HFF-Myc (cell line): Measurements from ENCODE around the gene EPHA6.

Source experiments
- DNase-seq: peaks from one replicate; pipeline ENCODE4 v3.0.0-alpha.2; 2011; ENCODE audit warnings: low read depth; ENCODE audit errors: extremely low read depth
- H3K4me3 ChIP-seq: replicated peaks from 2 replicates; pipeline ENCODE4 v1.5.1; 2011; ENCODE audit warnings: low read depth, mild to moderate bottlenecking, control low read depth, low read length
- TF ChIP-seq, protein P1 (sequence below): IDR thresholded peaks from 2 replicates; pipeline ENCODE4 v1.5.1; 2012; ENCODE audit warnings: mild to moderate bottlenecking, low read depth, low read length, control low read depth; ENCODE audit errors: missing control alignments

Gene EPHA6

DNA sequence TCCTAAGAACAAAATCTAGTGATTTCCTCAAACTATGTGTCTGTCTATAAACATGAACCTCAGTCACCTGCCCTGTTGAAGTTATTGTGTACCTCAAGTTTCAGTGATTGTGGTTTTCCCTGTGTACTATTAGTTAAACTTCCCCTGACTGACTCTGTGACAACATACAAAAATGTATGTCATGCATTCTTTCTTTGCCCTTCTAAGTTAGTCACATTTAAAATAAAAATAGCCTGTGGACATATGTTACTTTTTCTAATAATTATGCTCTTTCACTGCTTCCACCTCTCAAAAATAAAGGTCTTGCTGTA, 29.8 kb downstream of the EPHA6 start:
- TF ChIP-seq, protein P1, sequence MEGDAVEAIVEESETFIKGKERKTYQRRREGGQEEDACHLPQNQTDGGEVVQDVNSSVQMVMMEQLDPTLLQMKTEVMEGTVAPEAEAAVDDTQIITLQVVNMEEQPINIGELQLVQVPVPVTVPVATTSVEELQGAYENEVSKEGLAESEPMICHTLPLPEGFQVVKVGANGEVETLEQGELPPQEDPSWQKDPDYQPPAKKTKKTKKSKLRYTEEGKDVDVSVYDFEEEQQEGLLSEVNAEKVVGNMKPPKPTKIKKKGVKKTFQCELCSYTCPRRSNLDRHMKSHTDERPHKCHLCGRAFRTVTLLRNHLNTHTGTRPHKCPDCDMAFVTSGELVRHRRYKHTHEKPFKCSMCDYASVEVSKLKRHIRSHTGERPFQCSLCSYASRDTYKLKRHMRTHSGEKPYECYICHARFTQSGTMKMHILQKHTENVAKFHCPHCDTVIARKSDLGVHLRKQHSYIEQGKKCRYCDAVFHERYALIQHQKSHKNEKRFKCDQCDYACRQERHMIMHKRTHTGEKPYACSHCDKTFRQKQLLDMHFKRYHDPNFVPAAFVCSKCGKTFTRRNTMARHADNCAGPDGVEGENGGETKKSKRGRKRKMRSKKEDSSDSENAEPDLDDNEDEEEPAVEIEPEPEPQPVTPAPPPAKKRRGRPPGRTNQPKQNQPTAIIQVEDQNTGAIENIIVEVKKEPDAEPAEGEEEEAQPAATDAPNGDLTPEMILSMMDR: no peak
- DNase-seq: no peak
- no peak overlapping the region for H3K4me3 ChIP-seq

DNA sequence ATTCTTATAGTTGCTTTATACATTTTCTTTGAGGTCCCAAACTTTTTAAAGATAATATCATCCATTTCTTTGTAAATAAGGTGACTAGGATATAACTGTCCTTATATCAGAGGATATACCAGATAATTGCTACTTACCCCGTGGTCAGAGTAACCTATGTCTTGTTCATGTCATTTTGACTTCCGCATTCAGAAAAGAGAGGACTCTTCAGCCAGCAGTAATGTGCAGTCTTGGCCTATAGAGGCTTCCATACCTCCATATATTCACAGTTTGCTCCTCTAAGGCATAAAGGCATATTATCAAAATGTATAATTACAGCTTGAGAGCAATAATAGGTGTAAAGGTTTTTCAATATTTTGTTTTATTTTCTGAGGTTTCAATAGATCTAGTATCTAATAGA, 38.5 kb downstream of the EPHA6 start:
- TF ChIP-seq, protein P1: no peak
- H3K4me3 ChIP-seq: no peak overlapping the region
- no peak for DNase-seq

DNA sequence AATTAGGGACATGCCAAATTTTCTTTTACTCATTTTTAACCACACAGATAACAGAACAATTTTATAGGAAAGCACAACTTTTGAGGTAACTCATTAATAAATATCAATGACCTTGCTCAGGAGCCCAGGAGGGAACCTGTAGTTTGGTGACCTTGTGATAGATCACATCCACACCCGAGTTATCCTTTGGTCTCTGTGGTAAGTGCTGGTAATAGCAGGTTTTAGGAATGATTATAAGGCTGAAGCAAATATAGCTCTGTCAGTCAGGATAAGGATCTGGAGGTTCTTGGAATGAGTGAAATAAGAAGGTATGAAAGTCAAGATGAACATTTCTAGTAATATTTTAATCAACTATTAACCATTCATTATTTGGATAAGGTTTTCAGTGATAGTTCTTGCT, 46.5 kb downstream of the EPHA6 start:
- H3K4me3 ChIP-seq: no peak overlapping the region
- TF ChIP-seq, protein P1: no peak
- no peak for DNase-seq

DNA sequence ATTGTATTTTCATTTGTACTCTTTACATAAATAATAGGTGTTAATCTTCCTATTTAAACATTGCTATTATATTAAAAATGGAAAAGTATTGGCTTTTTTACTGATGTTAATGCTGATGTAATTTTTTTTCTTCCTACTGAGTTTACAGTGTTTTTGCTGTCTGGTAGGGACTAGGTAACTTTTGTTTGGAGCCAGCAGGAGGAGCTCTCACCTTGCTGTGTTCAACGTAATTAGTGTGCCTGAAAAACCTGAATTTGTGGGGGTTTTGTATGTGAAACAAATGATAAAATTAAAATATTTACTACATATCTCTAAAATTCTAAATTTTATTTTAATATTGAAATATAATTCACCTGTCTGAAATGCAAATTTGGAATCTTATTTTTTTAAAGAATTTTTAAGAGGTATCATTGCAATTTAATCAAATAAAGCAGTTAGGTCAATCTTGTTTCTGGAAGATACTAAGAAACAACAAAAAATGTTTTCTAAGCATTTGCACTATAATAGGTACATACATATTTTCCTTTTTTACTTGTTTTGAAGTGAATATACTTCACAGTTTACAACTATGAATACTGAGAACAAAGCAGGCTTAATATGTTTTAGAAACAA, 48.8 kb downstream of the EPHA6 start:
- DNase-seq: peak; percentile 1
- no peak overlapping the region for H3K4me3 ChIP-seq
- TF ChIP-seq, protein P1: peak; percentile 48

DNA sequence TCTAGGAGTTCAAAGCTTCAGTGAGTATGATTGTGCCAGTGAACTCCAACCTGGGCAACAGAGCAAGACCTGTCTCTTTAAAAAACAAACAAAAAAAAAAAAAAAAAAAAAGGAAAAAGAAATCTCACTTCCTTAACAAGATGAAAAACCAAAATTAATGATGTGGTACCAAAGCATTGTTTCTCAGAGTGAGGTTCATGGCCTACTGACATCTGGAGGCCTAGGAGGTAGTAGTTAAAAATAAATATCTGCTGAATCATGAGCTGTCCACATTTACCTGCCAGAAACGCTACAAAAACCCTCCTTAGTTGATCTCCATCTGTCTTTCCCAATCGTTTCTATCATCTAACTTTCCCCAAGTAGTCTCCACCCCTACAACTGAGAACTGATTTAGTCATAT, 51.2 kb downstream of the EPHA6 start:
- no peak overlapping the region for H3K4me3 ChIP-seq
- DNase-seq: no peak
- TF ChIP-seq, protein P1: no peak

DNA sequence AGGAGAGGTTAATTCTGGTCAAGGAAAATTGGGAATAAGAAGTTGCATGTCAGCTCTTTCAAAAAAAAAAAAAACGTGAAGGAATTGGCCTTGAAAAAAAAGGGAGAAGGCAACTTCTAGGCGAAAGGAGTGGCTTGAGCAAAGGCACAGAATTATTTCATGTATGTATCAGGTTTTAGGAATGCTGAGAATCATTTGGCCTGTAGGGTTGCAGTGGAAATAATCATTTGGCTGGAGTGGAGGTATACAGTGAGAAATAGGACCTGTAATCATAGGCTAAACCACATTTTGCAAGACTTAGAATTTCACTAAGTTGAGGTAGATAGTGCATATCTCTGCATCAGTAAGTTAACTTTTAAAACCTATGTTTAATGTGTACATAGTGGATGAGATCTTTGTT, 54.9 kb downstream of the EPHA6 start:
- TF ChIP-seq, protein P1: no peak
- DNase-seq: no peak

DNA sequence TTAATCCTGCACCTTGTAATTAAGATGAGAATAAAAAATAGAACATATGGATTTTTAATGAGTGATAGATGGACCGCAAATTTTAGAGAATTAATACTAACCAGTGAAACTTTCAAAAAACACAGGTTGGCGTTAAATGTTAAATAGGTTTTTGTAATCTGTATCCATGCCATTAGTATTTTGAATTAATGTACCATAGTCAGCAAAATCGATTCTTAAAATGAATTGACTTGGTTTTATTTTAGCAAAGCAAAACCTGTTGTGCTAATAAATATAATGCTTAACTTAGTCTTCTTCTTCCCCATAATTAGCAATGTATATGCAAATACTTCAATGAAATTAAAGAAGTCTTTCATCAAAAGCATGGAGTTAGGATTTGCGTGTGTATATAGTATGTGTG, 63.1 kb downstream of the EPHA6 start:
- TF ChIP-seq, protein P1: no peak
- DNase-seq: no peak

More for the DNA sequence above, 54.9 kb downstream of the EPHA6 start:
- no peak overlapping the region for H3K4me3 ChIP-seq

More for the DNA sequence above, 63.1 kb downstream of the EPHA6 start:
- H3K4me3 ChIP-seq: no peak overlapping the region
